Measurements from ENCODE around the gene BCAR3. TPM values are rescaled to one million over a fixed set of nuclear protein-coding genes. Genes with fewer than 3 reads are reported as not detected.

The BCAR3 gene
- total and polyA plus RNA-seq, 2 of the 4 experiments (the other 2 are of a cell fraction): 41.4 to 46.4 TPM

DNA sequence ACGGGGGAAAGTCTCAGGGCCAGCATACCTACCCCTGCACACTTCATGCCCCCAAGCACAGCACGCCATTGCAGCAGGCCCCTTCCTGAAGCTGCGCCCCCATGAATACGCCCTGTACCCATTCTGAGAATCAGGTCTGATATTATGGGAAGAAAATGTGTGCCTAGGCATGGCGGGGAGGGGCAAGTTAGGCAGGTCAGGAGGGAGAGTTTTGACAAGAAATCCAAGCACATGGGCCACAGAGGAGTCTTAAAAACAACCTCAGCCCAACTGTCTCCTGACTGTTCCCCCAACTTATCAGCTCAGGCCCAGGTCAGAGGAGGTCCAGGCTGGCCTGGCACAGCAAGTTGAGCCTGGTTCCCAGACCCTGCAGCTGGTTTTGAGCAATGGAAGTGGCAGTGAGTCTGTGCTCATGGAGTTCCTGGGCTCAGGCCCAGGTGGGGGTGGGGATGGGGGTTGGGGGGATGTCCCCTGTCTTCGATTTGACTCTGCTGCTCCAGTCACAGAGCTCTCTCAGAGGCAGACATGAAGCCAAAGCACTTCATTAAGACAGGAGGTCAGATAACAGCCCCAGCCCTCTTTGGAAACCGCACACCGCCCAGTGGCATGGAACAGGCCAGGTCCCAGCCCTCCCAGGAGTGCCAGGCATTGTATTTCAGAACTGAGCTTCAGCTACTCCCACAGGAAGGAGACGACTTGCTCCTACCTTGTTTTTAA is 20.6 kb upstream of the BCAR3 start:
- Histone ChIP-seq H3K4ac (ENCODE audit: low read depth, low read length) (peak overlapping the region; percentile 99), H2AFZ (replicated peaks; ENCODE audit: low read length, poor library complexity) (peak overlapping the region; percentile 83), H3K14ac (replicated peaks; ENCODE audit: low read depth, low read length) (peak overlapping the region; percentile 92), H3K27ac (ENCODE audit: insufficient read depth, low read length) (peak overlapping the region; percentile 70), H3K4me1 (ENCODE audit: control insufficient read depth, insufficient read depth, low read length) (peaks cover 20% of the 10 kb centered on the region), H3K18ac (ENCODE audit: low read depth, low read length) (peak overlapping the region; percentile 80), H3K27me3 (ENCODE audit: control insufficient read depth, insufficient read depth, low read length) (no peaks in the 10 kb centered on the region), H3K4me2 (ENCODE audit: low read depth, low read length) (no peak overlapping the region), H3K23ac (ENCODE audit: low read depth, low read length) (peak overlapping the region; percentile 93), H4K20me1 (ENCODE audit: insufficient read depth, low read length) (no peaks in the 10 kb centered on the region), H2AK9ac (replicated peaks; ENCODE audit: low read depth, low read length, poor library complexity) (peak overlapping the region; percentile 99), H2AK5ac (ENCODE audit: low read depth, low read length) (peak overlapping the region; percentile 99), H3K9me3 (ENCODE audit: control insufficient read depth, insufficient read depth, low read length) (no peaks in the 10 kb centered on the region), H3K79me1 (ENCODE audit: low read depth in 1 of 2, low read length in 2 of 2) (peaks cover 8 to 16% of the 10 kb centered on the region in 2 experiments; a peak in 2 of 4 replicates), H3K56ac (ENCODE audit: extremely low read depth, insufficient read depth, low read length) (peak overlapping the region; percentile 79), H3K4me3 (ENCODE audit: insufficient read depth, low read depth, low read length) (no peak overlapping the region), H3K9ac (ENCODE audit: low read depth, low read length) (peak overlapping the region; percentile 7; the same call in 1 of the 2 replicates), H4K91ac (ENCODE audit: insufficient read depth, low read depth, low read length) (peak overlapping the region; percentile 100), H2BK5ac (ENCODE audit: low read depth, low read length, poor library complexity, severe bottlenecking) (peak overlapping the region; percentile 100), H2BK15ac (ENCODE audit: low read depth, low read length) (peak overlapping the region; percentile 100), H2BK120ac (ENCODE audit: low read depth, low read length) (peak overlapping the region; percentile 100), H3K9me1 (ENCODE audit: insufficient read depth, low read length) (peaks cover 27% of the 10 kb centered on the region), H4K8ac (ENCODE audit: low read depth in 2 of 2, low read length in 2 of 2) (peak overlapping the region; percentile 96 to 99), H3K36me3 (ENCODE audit: control insufficient read depth, insufficient read depth, low read length) (no peaks in the 10 kb centered on the region), H4K5ac (ENCODE audit: low read depth, low read length) (peak overlapping the region; percentile 85), H2BK20ac (ENCODE audit: low read depth, low read length) (peak overlapping the region; percentile 100)
- DNase-seq (no peak), ATAC-seq (ENCODE audit: low read depth) (peak; percentile 13; the same call in 1 of the 2 replicates)
- dilution Hi-C loops (cut with HindIII; ENCODE audit: low sequenced_read_pairs, unreplicated experiment): no loop called here
- POLR2A ChIA-PET (ENCODE audit: unreplicated experiment): no interaction called here
- BruUV-seq (replicated peaks): no TSS peak
- TF ChIP-seq CHD1 (IDR thresholded peaks at IDR 0.05; ENCODE audit: low read depth, low read length) (no peak), NFE2L2 (IDR thresholded peaks at IDR 0.05; ENCODE audit: low read depth, low read length) (no peak), POLR2A (IDR thresholded peaks at IDR 0.05; ENCODE audit: low read depth, low read length) (no peak; the same call in 1 of the 2 replicates)
- in situ Hi-C loops (cut with MboI; ENCODE audit: low sequenced_read_pairs): no loop called here
- 80% methylated on average over 3 of the region's 9 CpGs; no CpG with 5 or more reads in 1 of the 2 experiments for WGBS, 2 experiments (ENCODE audit: extremely low coverage in 2 of 2, insufficient read length in 1 of 2)
- CTCF ChIA-PET: interaction anchor here (0.6 to 0.8 kb wide), 2 partner anchors 48 to 111 kb away, joined by 4 to 5 read pairs; no protein-coding TSS in a partner anchor
- intact Hi-C loops (cut with micrococcal nuclease): no loop called here

Data from IMR-90 (cell line).